ENCODE measurements around the gene CDC42EP5. TPM values are rescaled to one million over a fixed set of nuclear protein-coding genes. Genes with fewer than 3 reads are reported as not detected.

Gene CDC42EP5
- total and polyA plus RNA-seq, 2 donors (not counting 1 experiment from before 2014, with no cell fraction given): not detected

DNA sequence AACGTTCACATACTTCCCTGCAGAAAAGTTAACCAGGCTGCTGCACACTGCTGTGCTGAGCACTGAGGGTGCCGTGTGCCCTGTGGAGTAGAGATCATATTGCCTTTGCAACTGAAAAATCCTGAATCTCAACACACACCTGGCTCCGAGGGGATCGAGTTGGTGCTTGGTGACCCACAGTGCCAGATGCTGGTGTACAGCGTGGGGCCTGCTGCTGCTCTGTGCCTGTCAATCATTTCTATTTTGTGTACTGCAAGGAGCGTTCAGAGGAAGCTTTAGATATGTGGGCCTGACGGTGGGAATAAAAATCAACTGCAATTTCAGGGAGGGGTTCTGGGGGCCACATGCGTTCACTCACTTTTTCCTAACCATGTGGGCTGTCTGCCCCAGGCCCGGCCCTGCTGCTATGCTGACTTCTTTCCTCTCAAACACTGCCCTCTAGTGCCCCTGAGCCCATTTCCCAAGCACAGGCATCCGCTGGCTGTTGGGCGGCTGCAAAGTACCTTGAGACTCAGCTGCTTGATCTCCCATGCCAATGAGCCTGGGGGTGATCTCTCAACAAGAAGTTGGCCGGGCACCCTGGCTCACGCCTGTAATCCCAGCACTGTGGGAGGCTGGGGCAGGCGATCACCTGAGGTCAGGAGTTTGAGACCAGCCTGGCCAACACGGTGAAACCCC, 33.8 kb downstream of the CDC42EP5 start:
- ChIA-PET CTCF (interaction anchor here (0.7 to 1.4 kb wide), 2 partner anchors 19 to 269 kb away, joined by 3 to 5 read pairs; no protein-coding TSS in a partner anchor), POLR2A (interaction anchor here (0.6 kb wide), 1 partner anchor 1192 kb away, joined by 8 read pairs; no protein-coding TSS in a partner anchor)
- H3K27ac ChIP-seq (ENCODE audit: low read length in 2 of 2): no peak overlapping the region
- Mint-ChIP-seq H3K9me3 (ENCODE audit: insufficient read depth) (no peaks in the 10 kb centered on the region), H3K4me3 (no peak overlapping the region), H3K27ac (no peak overlapping the region), H3K27me3 (no peaks in the 10 kb centered on the region), H3K4me1 (peaks cover 11% of the 10 kb centered on the region)
- no peaks in the 10 kb centered on the region for H3K9me3 ChIP-seq (ENCODE audit: control extremely low read depth in 1 of 3, control insufficient read depth in 2 of 3, insufficient read depth in 1 of 3, low read length in 2 of 3)
- H3K79me2 ChIP-seq (ENCODE audit: control insufficient read depth, insufficient read depth, low read length): peaks cover 11% of the 10 kb centered on the region
- H3K36me3 ChIP-seq (replicated peaks in 1 of 2; ENCODE audit: control extremely low read depth in 1 of 2, control insufficient read depth in 1 of 2, extremely low read depth in 1 of 2, insufficient read depth in 2 of 2, low read length in 1 of 2): peaks cover 1 to 6% of the 10 kb centered on the region in 2 experiments
- no peak overlapping the region for H3K4me2 ChIP-seq (replicated peaks; ENCODE audit: low read depth, low read length, poor library complexity, severe bottlenecking)
- H3K9ac ChIP-seq (ENCODE audit: low read length): no peak overlapping the region
- no peak for DNase-seq
- peak; percentile 24 for ATAC-seq (ENCODE audit: low read depth)
- 94% methylated on average over 11 of the region's 15 CpGs for WGBS (ENCODE audit: insufficient coverage)
- intact Hi-C loops (cut with micrococcal nuclease): no loop called here
- TF ChIP-seq EZH2 (IDR thresholded peaks at IDR 0.05; ENCODE audit: borderline replicate concordance, insufficient read depth, low read depth, low read length, poor library complexity, severe bottlenecking) (no peak), CTCF (IDR thresholded peaks at IDR 0.05) (peak; percentile 19)
- H4K20me1 ChIP-seq (ENCODE audit: control insufficient read depth, insufficient read depth, low read length, poor library complexity, severe bottlenecking): peaks cover 13% of the 10 kb centered on the region
- no peak overlapping the region for H3K4me3 ChIP-seq (ENCODE audit: control extremely low read depth in 1 of 5, extremely low read depth in 1 of 5, insufficient read depth in 1 of 5, low read depth in 2 of 5, low read length in 4 of 5)
- peaks cover 0 to 5% of the 10 kb centered on the region in 2 donors for H3K4me1 ChIP-seq (ENCODE audit: control insufficient read depth in 2 of 2, insufficient read depth in 2 of 2, low read length in 2 of 2)
- H3K27me3 ChIP-seq (replicated peaks in 1 of 4; ENCODE audit: control extremely low read depth in 1 of 4, control insufficient read depth in 3 of 4, insufficient read depth in 4 of 4, low read length in 3 of 4): no peaks in the 10 kb centered on the region
- H2AFZ ChIP-seq (ENCODE audit: insufficient read depth, low read depth, low read length, poor library complexity, severe bottlenecking): no peak overlapping the region

DNA sequence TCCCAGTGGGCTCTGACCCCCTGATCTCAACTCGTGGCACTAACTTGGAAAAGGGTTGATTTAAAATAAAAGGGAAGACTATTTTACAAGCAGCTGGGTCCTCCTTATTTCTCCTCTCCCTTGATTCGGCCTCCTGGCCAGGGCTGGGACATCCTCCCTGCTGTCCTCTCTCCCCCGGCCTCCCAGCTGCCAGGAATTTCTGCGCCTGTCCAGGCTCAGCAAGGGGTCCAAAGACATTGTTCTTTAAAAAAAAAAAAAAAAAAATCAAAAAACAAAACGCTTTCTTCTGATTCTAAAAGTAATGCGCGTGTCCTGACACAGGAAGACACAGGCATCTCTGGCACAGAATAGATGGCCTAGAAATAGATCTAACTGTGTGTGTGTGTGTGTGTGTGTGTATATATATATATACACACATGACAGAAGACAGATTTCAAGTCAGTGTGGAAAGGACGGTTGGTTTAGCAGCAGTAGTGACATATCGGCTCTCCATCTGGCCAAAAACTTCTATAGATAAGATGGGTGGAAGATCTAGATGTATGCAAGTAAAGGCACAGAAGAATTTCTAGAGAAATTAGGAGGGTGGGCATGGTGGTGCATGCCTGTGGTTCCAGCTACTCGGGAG, 36.4 kb downstream of the CDC42EP5 start:
- no peaks in the 10 kb centered on the region for H3K27me3 ChIP-seq (replicated peaks in 1 of 4; ENCODE audit: control extremely low read depth in 1 of 4, control insufficient read depth in 3 of 4, insufficient read depth in 4 of 4, low read length in 3 of 4)
- no peak overlapping the region for H3K4me3 ChIP-seq (ENCODE audit: control extremely low read depth in 1 of 5, extremely low read depth in 1 of 5, insufficient read depth in 1 of 5, low read depth in 2 of 5, low read length in 4 of 5)
- no peak overlapping the region for H3K4me3 Mint-ChIP-seq
- H3K4me2 ChIP-seq (replicated peaks; ENCODE audit: low read depth, low read length, poor library complexity, severe bottlenecking): no peak overlapping the region
- no peaks in the 10 kb centered on the region for H3K9me3 Mint-ChIP-seq (ENCODE audit: insufficient read depth)
- ChIA-PET CTCF (no interaction called here), POLR2A (interaction anchor here (0.7 kb wide), 1 partner anchor 16 kb away, joined by 9 read pairs; no protein-coding TSS in a partner anchor)
- no peak overlapping the region for H3K9ac ChIP-seq (ENCODE audit: low read length)
- H3K4me1 ChIP-seq (ENCODE audit: control insufficient read depth in 2 of 2, insufficient read depth in 2 of 2, low read length in 2 of 2): peaks cover 0 to 8% of the 10 kb centered on the region in 2 donors
- no peak for ATAC-seq (ENCODE audit: low read depth)
- 93% methylated on average over 3 of the region's 10 CpGs for WGBS (ENCODE audit: insufficient coverage)
- peaks cover 11% of the 10 kb centered on the region for H3K4me1 Mint-ChIP-seq
- no peaks in the 10 kb centered on the region for H3K27me3 Mint-ChIP-seq
- no peaks in the 10 kb centered on the region for H3K9me3 ChIP-seq (ENCODE audit: control extremely low read depth in 1 of 3, control insufficient read depth in 2 of 3, insufficient read depth in 1 of 3, low read length in 2 of 3)
- TF ChIP-seq EZH2 (IDR thresholded peaks at IDR 0.05; ENCODE audit: borderline replicate concordance, insufficient read depth, low read depth, low read length, poor library complexity, severe bottlenecking) (no peak), CTCF (IDR thresholded peaks at IDR 0.05) (no peak)
- DNase-seq: no peak
- H2AFZ ChIP-seq (ENCODE audit: insufficient read depth, low read depth, low read length, poor library complexity, severe bottlenecking): no peak overlapping the region
- H4K20me1 ChIP-seq (ENCODE audit: control insufficient read depth, insufficient read depth, low read length, poor library complexity, severe bottlenecking): peaks cover 13% of the 10 kb centered on the region
- no peak overlapping the region for H3K27ac ChIP-seq (ENCODE audit: low read length in 2 of 2)
- H3K36me3 ChIP-seq (replicated peaks in 1 of 2; ENCODE audit: control extremely low read depth in 1 of 2, control insufficient read depth in 1 of 2, extremely low read depth in 1 of 2, insufficient read depth in 2 of 2, low read length in 1 of 2): peaks cover 1 to 4% of the 10 kb centered on the region in 2 experiments
- intact Hi-C loops (cut with micrococcal nuclease): no loop called here
- no peak overlapping the region for H3K27ac Mint-ChIP-seq
- H3K79me2 ChIP-seq (ENCODE audit: control insufficient read depth, insufficient read depth, low read length): peaks cover 13% of the 10 kb centered on the region

All from B cell (primary cell).